GM18861 (cell line): ENCODE measurements around the gene LOXL1.

ENCODE experiments used
- ATAC-seq: cut with Tn5 transposase; IDR thresholded peaks from one replicate; pipeline ENCODE4 v1.9.1; 2021; ENCODE audit not compliant: unreplicated experiment

Gene LOXL1

GRCh38 chr15:73926219-73927002, at the start of gene LOXL1:
Gene LOXL1 (plus strand): TSS chr15:73926462. CDS start chr15:73926784, 322 bp downstream.
- no peak for ATAC-seq

GRCh38 chr15:73879426-73879825, 46.8 kb upstream of the LOXL1 start:
- no peak for ATAC-seq

- ATAC-seq: no peak
These were observed 44.5 kb upstream of the LOXL1 start for GRCh38 chr15:73881579-73882320.

GRCh38 chr15:73882761-73883419, 43.4 kb upstream of the LOXL1 start:
- no peak for ATAC-seq

GRCh38 chr15:73884159-73884558, 42.1 kb upstream of the LOXL1 start:
- no peak for ATAC-seq

- no peak for ATAC-seq
These were observed 40.1 kb upstream of the LOXL1 start for GRCh38 chr15:73885954-73886700.

- no peak for ATAC-seq
These were observed 39.4 kb upstream of the LOXL1 start for GRCh38 chr15:73886717-73887345.

- ATAC-seq: no peak
These were observed 38.8 kb upstream of the LOXL1 start for GRCh38 chr15:73887481-73887880.

- no peak for ATAC-seq
These were observed 37.8 kb upstream of the LOXL1 start for GRCh38 chr15:73888224-73889041.

- ATAC-seq: no peak
These were observed 37.1 kb upstream of the LOXL1 start for GRCh38 chr15:73889053-73889761.

- ATAC-seq: no peak
These were observed 36.5 kb upstream of the LOXL1 start for GRCh38 chr15:73889762-73890124.

- no peak for ATAC-seq
These were observed 34.6 kb upstream of the LOXL1 start for GRCh38 chr15:73891328-73892315.

GRCh38 chr15:73892446-73893226, 33.6 kb upstream of the LOXL1 start:
- no peak for ATAC-seq

- ATAC-seq: no peak
These were observed 32.0 kb upstream of the LOXL1 start for GRCh38 chr15:73894133-73894814.

- ATAC-seq: no peak
These were observed 28.6 kb upstream of the LOXL1 start for GRCh38 chr15:73897441-73898261.
